ENCODE measurements around the gene MGAT4A. TPM values are rescaled to one million over a fixed set of nuclear protein-coding genes. Genes with fewer than 3 reads are reported as not detected.

Gene MGAT4A
- total and polyA plus RNA-seq, 9 of the 15 experiments (the other 6 are each of a cell fraction or from before 2014, with no cell fraction given) = 0.03 to 0.53 (median 0.18) TPM; not detected in 2

GRCh38 chr2:98608116-98608961 is 122.6 kb downstream of the MGAT4A start, which contains the start of the genes COA5 and UNC50 (continued):
- TF ChIP-seq CTCF (IDR thresholded peaks at IDR 0.05 in 2 of 3, conservative IDR thresholded peaks at IDR 0.05 in 1 of 3; ENCODE audit: insufficient read depth in 2 of 3, low read depth in 1 of 3, low read length in 3 of 3) = peak in 2 of 3 experiments; percentile 4 to 9; a peak in 2 of 6 replicates
- peak; percentile 41 to 58; a peak in 3 of 4 replicates for TF ChIP-seq SIN3A (IDR thresholded peaks at IDR 0.05; ENCODE audit: borderline replicate concordance in 2 of 2, control insufficient read depth in 1 of 2, low read depth in 2 of 2, low read length in 2 of 2)
- 0 out of 2 replicates have a peak, but pooled peaks have one; percentile 62 for TF ChIP-seq ELF2 (CRISPR knock-in tag; IDR thresholded peaks at IDR 0.05)
- TF ChIP-seq PHB (CRISPR knock-in tag; IDR thresholded peaks at IDR 0.05) = 0 out of 2 replicates have a peak, but pooled peaks have one; percentile 45
- no peak for TF ChIP-seq POLR2AphosphoS2 (IDR thresholded peaks at IDR 0.05; ENCODE audit: low read length)
- TF ChIP-seq SETDB1 (IDR thresholded peaks at IDR 0.05; ENCODE audit: low read length) = no peak
- TF ChIP-seq ZBTB9 (CRISPR knock-in tag; IDR thresholded peaks at IDR 0.05) = 0 out of 2 replicates have a peak, but pooled peaks have one; percentile 28
- no peak for TF ChIP-seq ZNF707 (CRISPR knock-in tag; conservative IDR thresholded peaks at IDR 0.05)
- peak; percentile 73 for TF ChIP-seq VEZF1 (CRISPR knock-in tag; IDR thresholded peaks at IDR 0.05)
- TF ChIP-seq, protein P1, sequence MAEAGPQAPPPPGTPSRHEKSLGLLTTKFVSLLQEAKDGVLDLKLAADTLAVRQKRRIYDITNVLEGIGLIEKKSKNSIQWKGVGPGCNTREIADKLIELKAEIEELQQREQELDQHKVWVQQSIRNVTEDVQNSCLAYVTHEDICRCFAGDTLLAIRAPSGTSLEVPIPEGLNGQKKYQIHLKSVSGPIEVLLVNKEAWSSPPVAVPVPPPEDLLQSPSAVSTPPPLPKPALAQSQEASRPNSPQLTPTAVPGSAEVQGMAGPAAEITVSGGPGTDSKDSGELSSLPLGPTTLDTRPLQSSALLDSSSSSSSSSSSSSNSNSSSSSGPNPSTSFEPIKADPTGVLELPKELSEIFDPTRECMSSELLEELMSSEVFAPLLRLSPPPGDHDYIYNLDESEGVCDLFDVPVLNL (CRISPR knock-in tag; IDR thresholded peaks at IDR 0.05; ENCODE audit: low read depth) = peak; percentile 41; the same call in 1 of the 2 replicates
- TF ChIP-seq, protein P2, sequence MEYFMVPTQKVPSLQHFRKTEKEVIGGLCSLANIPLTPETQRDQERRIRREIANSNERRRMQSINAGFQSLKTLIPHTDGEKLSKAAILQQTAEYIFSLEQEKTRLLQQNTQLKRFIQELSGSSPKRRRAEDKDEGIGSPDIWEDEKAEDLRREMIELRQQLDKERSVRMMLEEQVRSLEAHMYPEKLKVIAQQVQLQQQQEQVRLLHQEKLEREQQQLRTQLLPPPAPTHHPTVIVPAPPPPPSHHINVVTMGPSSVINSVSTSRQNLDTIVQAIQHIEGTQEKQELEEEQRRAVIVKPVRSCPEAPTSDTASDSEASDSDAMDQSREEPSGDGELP (CRISPR knock-in tag; IDR thresholded peaks at IDR 0.05; ENCODE audit: borderline replicate concordance) = peak; percentile 78
- TF ChIP-seq TFAM (CRISPR knock-in tag; conservative IDR thresholded peaks at IDR 0.05) = no peak
- no peak for TF ChIP-seq SRF (CRISPR knock-in tag; IDR thresholded peaks at IDR 0.05)
- peak; percentile 84 for TF ChIP-seq TGIF2 (CRISPR knock-in tag; IDR thresholded peaks at IDR 0.05)
- peak; percentile 95 for TF ChIP-seq RBBP5 (IDR thresholded peaks at IDR 0.05; ENCODE audit: borderline replicate concordance, insufficient read depth, low read length, poor library complexity, severe bottlenecking)
- TF ChIP-seq ID3 (CRISPR knock-in tag; IDR thresholded peaks at IDR 0.05) = no peak
- TF ChIP-seq ID3 (tag; IDR thresholded peaks at IDR 0.05) = peak; percentile 61; the same call in 1 of the 2 replicates
- peak; percentile 44 for TF ChIP-seq ATF1 (CRISPR knock-in tag; IDR thresholded peaks at IDR 0.05)
- TF ChIP-seq ATF1 (tag; IDR thresholded peaks at IDR 0.05) = peak; percentile 96

Data from K562 (cell line).